Muscle layer of duodenum (tissue), 2 donors: Measurements from ENCODE around the gene GDE1.

Source experiments
- H3K27ac ChIP-seq: one replicate; pipeline ENCODE4 v1.7.0; 2013; ENCODE audit warnings: mild to moderate bottlenecking, low read length
- H3K27me3 ChIP-seq: one replicate; pipeline ENCODE4 v1.7.0; 2013; ENCODE audit warnings: low read depth, mild to moderate bottlenecking, control low read depth, low read length
- H3K36me3 ChIP-seq, 2 donors: one replicate each; pipeline ENCODE4 v1.7.0; 2013; ENCODE audit warnings: low read length in 2 of 2, control low read depth in 1 of 2, mild to moderate bottlenecking in 1 of 2; ENCODE audit not compliant: insufficient read depth in 2 of 2, control insufficient read depth in 1 of 2
- H3K4me1 ChIP-seq, 2 donors: one replicate each; pipeline ENCODE4 v1.7.0; 2013; ENCODE audit warnings: low read length in 2 of 2, mild to moderate bottlenecking in 2 of 2, control low read depth in 1 of 2, moderate library complexity in 1 of 2; ENCODE audit not compliant: insufficient read depth in 2 of 2, control insufficient read depth in 1 of 2
- H3K4me3 ChIP-seq, 2 donors: one replicate each; pipeline ENCODE4 v1.7.0; 2013; ENCODE audit warnings: low read length in 2 of 2, low read depth in 1 of 2, mild to moderate bottlenecking in 1 of 2
- H3K9me3 ChIP-seq, 2 donors: one replicate each; pipeline ENCODE4 v1.7.0; 2013; ENCODE audit warnings: low read length in 2 of 2, control low read depth in 1 of 2, mild to moderate bottlenecking in 1 of 2; ENCODE audit not compliant: control insufficient read depth in 1 of 2
- donor health status: healthy.

Gene GDE1

DNA sequence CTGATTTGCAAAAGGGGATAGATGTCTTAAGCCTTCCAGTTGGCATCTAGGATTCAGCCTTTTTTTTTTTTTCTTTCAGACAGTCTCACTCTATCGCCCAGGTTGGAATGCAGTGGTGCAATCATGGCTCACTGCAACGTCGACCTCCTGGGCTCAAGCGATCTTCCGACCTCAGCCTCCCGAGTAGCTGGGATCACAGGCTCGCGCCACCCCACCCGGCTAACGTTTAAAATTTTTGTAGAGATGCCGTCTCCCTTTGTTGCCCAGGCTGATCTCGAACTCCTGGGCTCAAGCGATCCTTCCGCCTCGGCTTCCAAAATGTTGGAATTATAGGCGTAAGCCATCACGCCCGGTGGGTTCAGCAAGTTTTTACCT lies 1.3 kb upstream of the GDE1 start:
- Histone ChIP-seq H3K27me3 (no peaks in the 10 kb centered on the region), H3K27ac (no peak overlapping the region), H3K9me3 (no peaks in the 10 kb centered on the region), H3K36me3 (peaks cover 3 to 5% of the 10 kb centered on the region in 2 donors), H3K4me3 (peak overlapping the region in 1 of 2 donors; percentile 97), H3K4me1 (peaks cover 0 to 32% of the 10 kb centered on the region in 2 donors)

DNA sequence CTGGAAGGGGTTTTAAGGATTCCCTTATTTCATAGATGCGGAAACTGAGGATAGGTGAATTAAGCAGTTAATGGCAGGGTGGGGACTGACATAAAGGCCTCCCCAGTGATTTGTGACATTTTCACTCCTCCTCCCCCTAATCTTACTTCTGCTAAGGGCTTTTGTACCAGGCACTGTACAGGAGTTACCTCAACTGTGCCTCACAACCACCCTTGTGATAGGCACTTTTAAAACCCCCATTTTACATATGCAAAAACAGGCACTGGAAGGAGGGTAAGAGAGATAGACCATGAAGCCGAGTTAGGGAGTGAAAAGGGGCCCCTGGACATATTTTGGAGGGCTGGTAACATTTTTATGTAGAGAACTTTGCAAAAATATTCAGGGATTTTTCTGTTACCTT lies 862 bp upstream of the GDE1 start:
- H3K27ac ChIP-seq: no peak overlapping the region
- H3K4me1 ChIP-seq: peaks cover 0 to 32% of the 10 kb centered on the region in 2 donors
- no peak overlapping the region for H3K4me3 ChIP-seq
- H3K9me3 ChIP-seq: no peaks in the 10 kb centered on the region
- peaks cover 0 to 1% of the 10 kb centered on the region in 2 donors for H3K36me3 ChIP-seq
- H3K27me3 ChIP-seq: no peaks in the 10 kb centered on the region

DNA sequence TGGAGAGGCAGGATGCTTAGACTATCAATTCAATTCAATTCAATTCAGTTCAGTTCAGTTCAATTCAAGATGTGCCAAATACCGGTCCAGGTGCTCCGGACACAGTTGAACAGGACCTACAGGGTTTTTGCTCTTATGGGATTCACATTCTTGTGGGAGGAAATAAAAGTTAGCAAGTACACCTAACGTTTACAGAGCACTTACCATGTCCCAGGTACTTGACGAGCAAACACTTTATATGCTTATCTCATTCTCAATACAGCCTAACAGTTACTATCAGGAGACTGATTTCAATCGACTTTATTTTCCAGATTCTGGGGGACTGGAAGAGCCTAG lies 467 bp upstream of the GDE1 start:
- H3K4me1 ChIP-seq: peaks cover 0 to 32% of the 10 kb centered on the region in 2 donors
- H3K27ac ChIP-seq: peak overlapping the region; percentile 90

DNA sequence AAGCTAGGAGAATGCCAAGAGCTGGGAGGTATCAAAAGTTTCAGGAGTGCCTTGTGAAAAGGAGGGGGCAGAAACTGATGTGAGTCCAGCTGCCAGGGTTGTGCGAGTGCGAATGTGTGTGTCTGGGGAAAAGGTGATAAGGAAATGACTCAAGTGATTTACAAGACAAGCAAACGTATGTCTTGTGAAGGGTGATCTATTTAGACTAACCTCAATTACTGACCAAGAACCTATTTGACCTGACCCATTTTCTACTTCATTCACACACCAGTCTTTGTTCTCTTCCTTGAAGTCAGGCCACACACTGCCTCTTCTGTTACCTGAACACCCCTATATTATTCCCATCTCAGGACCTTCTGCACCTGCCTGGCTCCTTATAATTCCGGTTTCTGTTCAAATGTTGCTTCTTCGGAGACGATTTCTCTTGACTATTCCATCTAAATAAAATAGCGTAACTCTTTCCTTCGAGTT lies 1.0 kb downstream of the GDE1 start:
- Histone ChIP-seq H3K4me3 (peak overlapping the region; percentile 85 to 95), H3K36me3 (peaks cover 9 to 12% of the 10 kb centered on the region in 2 donors), H3K27me3 (no peaks in the 10 kb centered on the region), H3K4me1 (peaks cover 0 to 32% of the 10 kb centered on the region in 2 donors), H3K27ac (peak overlapping the region; percentile 90), H3K9me3 (no peaks in the 10 kb centered on the region)

More for the DNA sequence above, 467 bp upstream of the GDE1 start:
- no peaks in the 10 kb centered on the region for H3K36me3 ChIP-seq
- H3K4me3 ChIP-seq: peak overlapping the region; percentile 85 to 95
- no peaks in the 10 kb centered on the region for H3K27me3 ChIP-seq
- H3K9me3 ChIP-seq: no peaks in the 10 kb centered on the region

DNA sequence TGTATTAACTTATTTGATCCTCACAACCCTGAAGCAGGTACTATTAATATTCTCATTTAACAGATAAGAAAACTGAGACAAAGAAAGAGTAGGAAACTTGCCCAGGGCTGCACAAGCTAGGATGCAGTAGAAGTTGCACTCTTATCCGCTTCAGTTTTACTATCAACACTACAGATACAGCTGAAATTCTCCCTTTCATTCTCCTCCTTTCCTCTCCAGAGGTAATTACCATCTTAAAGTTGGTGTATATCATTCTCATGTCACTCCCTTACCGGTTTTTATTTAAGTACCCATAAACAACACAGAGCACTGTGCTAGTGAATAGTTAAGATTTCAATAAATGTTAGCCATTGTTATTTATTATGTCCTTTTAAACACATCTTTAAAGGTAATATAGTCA lies 3.5 kb downstream of the GDE1 start:
- H3K4me1 ChIP-seq: peaks cover 5 to 26% of the 10 kb centered on the region in 2 donors
- H3K4me3 ChIP-seq: no peak overlapping the region
- H3K27ac ChIP-seq: no peak overlapping the region

DNA sequence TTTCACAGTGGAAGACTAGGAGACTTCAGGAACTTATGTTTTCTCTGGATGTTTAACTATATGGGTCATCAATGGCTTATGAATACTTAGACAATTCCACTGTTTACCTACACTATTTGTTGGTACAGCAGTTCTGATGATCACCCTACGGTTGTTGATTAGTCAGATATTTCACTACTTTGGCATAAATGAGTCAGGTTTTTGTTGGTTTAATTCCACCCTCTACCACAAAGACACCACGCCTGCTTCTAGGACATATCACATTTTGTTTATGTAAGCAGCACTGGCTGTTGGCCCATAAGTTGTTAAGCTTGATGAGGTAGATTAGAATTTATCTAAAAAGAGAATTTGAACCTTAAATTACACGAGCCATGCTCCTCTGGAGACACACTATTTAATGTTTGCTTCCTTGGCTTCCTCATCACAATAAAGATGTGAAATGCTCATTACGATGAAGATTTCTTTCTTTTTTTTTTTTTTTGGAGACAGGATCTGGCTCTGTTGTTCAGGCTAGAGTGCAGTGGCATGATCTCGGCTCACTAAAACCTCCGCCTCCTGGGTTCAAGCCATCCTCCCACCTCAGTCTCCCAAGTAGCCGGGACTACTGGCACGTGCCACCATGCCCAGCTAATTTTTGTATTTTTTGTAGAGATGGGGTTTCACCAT lies 4.3 kb downstream of the GDE1 start:
- H3K4me1 ChIP-seq: peaks cover 5 to 25% of the 10 kb centered on the region in 2 donors
- no peaks in the 10 kb centered on the region for H3K27me3 ChIP-seq
- no peak overlapping the region for H3K27ac ChIP-seq
- no peaks in the 10 kb centered on the region for H3K9me3 ChIP-seq
- no peak overlapping the region for H3K4me3 ChIP-seq
- H3K36me3 ChIP-seq: peaks cover 16 to 17% of the 10 kb centered on the region in 2 donors

More for the DNA sequence above, 3.5 kb downstream of the GDE1 start:
- Histone ChIP-seq H3K9me3 (no peaks in the 10 kb centered on the region), H3K27me3 (no peaks in the 10 kb centered on the region), H3K36me3 (peaks cover 16 to 17% of the 10 kb centered on the region in 2 donors)

DNA sequence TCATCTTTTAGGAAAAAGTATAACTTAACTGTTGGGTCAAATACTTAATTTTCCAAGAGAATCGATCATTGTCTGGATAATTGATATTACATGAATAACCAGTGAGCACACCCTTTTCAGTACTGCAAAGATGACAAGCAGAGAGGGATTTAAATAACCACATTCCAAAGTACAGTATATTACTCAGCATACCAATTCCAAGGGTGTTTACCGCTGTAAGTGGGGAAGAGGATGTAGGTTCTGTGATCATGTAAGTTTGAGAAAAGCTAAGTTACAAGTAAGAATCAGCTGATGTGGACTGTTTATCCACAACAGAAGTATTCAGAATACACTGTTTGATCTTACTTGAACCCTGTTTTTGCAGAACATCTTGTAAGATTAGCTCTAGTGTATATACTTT lies 6.1 kb downstream of the GDE1 start:
- Histone ChIP-seq H3K36me3 (peaks cover 16 to 20% of the 10 kb centered on the region in 2 donors), H3K4me1 (peaks cover 5 to 15% of the 10 kb centered on the region in 2 donors), H3K9me3 (no peaks in the 10 kb centered on the region), H3K27me3 (no peaks in the 10 kb centered on the region), H3K27ac (peak overlapping the region; percentile 35), H3K4me3 (no peak overlapping the region)

DNA sequence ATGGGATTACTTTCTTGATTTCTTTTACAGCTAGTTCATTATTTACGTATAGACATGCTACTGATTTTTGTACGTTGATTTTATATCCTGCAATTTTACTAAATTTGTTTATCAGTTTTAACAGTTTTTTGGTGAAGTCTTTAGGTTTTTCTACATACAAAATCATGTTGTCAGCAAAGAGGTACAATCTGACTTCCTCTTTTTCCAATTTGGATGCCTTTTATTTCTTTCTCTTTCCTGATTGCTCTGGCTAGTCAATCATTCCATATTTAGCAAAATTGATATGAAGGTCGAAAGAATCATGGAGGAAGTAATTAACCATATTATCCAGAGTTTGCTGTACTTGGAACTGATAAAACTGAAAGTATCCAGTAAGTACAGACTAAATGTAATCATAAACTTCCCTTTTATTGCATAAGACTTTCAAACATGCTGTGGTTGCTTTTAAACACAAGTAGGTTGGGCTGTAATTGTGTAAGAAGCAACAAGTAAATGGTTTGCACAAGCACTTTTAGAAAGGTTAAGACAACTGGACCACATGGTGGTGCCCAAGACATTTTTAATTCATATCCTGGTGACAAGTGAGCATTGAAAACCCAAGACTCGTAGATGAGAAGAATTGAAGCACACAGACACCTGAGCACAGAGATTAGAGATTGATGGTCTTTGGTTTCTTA lies 8.4 kb downstream of the GDE1 start:
- Histone ChIP-seq H3K27me3 (no peaks in the 10 kb centered on the region), H3K36me3 (peaks cover 28 to 30% of the 10 kb centered on the region in 2 donors), H3K4me3 (no peak overlapping the region), H3K9me3 (no peaks in the 10 kb centered on the region), H3K4me1 (peaks cover 5 to 6% of the 10 kb centered on the region in 2 donors), H3K27ac (peak overlapping the region; percentile 28)

DNA sequence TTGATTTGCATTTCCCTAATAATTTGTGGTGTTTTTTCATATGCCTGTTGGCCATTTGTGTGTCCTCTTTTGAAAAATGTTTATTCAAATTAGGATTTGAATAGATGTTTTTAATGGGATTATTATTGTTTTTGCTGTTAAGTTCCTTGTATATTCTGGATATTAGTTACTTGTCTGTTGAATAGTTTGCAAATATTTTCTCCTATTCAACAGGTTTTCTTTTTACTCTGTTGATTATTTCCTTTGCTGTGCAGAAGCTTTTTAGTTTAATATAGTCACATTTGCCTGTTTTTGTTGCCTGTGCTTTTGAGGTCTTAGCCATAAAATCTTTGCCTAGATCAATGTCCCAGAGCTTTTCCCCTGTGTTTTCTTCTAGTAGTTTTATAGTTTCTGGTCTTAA lies 9.6 kb downstream of the GDE1 start:
- no peak overlapping the region for H3K4me3 ChIP-seq
- H3K27ac ChIP-seq: no peak overlapping the region
- H3K9me3 ChIP-seq: no peaks in the 10 kb centered on the region
- H3K27me3 ChIP-seq: no peaks in the 10 kb centered on the region
- peaks cover 33 to 37% of the 10 kb centered on the region in 2 donors for H3K36me3 ChIP-seq
- peaks cover 5 to 6% of the 10 kb centered on the region in 2 donors for H3K4me1 ChIP-seq

DNA sequence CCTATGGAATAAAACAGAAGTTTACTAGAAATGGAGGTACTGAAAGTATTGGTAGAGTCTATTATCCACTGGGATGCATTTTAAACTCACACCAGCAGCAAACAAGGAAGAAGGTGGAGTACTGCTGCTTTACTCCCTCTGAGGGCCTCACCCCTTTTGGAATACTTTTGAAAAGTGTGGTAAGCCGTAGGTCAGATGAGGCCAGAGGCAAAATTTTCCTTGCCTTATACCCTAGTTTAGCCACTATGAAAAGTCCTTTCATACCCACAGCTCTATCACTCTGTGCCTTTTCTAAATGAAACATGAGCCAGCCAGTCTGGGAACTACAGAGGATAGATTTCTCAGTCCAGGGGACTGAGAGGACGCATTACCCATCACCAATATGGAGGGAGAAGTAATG lies 14.0 kb downstream of the GDE1 start:
- no peaks in the 10 kb centered on the region for H3K27me3 ChIP-seq
- H3K4me1 ChIP-seq: no peaks in the 10 kb centered on the region
- H3K4me3 ChIP-seq: no peak overlapping the region
- peaks cover 33 to 41% of the 10 kb centered on the region in 2 donors for H3K36me3 ChIP-seq
- no peaks in the 10 kb centered on the region for H3K9me3 ChIP-seq
- no peak overlapping the region for H3K27ac ChIP-seq

DNA sequence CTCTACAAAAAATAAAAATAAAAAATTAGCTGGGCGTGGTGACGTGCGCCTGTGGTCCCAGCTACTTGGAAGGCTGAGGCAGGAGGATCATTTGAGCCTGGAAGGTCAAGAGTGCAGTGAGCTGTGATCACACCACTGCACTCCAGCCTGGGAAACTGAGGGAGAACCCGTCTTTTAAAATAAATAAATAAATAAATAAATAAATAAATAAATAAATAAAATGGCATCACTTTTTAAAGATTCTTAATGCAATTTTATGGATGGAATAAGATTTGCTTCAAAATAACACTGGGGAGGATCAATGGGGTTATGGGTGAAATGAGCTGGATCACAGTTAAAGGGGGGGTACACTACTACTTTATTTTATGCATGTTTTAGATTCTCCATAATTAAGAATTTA lies 14.9 kb downstream of the GDE1 start:
- no peak overlapping the region for H3K4me3 ChIP-seq

More for the DNA sequence above, 14.9 kb downstream of the GDE1 start:
- no peaks in the 10 kb centered on the region for H3K27me3 ChIP-seq
- H3K27ac ChIP-seq: no peak overlapping the region
- no peaks in the 10 kb centered on the region for H3K9me3 ChIP-seq
- H3K36me3 ChIP-seq: peaks cover 39 to 47% of the 10 kb centered on the region in 2 donors
- H3K4me1 ChIP-seq: no peaks in the 10 kb centered on the region
